NCI-H345 treated with DMSO at 0.1 percent for 48 hours (cell line): ENCODE results near the gene CLN6.
"Not testable (repeated sequence)": the region's sequence is repeated elsewhere in the genome, so short reads cannot be mapped to it uniquely, and the experiment has no call there.

Experiments used
- DNase-seq: peaks from one replicate; lab custom pipeline; 2025; ENCODE audit not compliant: unreplicated experiment; lab: John Stamatoyannopoulos, UW

CLN6 gene

GRCh38 chr15:68256675-68257450 lies 27.3 kb upstream of the CLN6 start:
- no peak for DNase-seq

GRCh38 chr15:68252925-68253534 lies 23.5 kb upstream of the CLN6 start:
- DNase-seq: peak; percentile 52

- DNase-seq: no peak
These were observed 19.7 kb upstream of the CLN6 start for GRCh38 chr15:68249058-68249713.

GRCh38 chr15:68244235-68244634 lies 14.7 kb upstream of the CLN6 start:
- no peak for DNase-seq

- DNase-seq: no peak
These were observed 11.8 kb upstream of the CLN6 start for GRCh38 chr15:68241088-68241935.

- DNase-seq: no peak
These were observed 9.5 kb upstream of the CLN6 start for GRCh38 chr15:68239025-68239424.

- DNase-seq: no peak
These were observed 5.5 kb upstream of the CLN6 start for GRCh38 chr15:68235022-68235421.

- DNase-seq: not testable (repeated sequence)
These were observed 5.0 kb upstream of the CLN6 start for GRCh38 chr15:68234520-68234919.

- no peak for DNase-seq
These were observed 4.5 kb upstream of the CLN6 start for GRCh38 chr15:68234060-68234459.

- no peak for DNase-seq
These were observed 3.4 kb upstream of the CLN6 start for GRCh38 chr15:68232937-68233336.

GRCh38 chr15:68232449-68232848 lies 2.9 kb upstream of the CLN6 start:
- DNase-seq: no peak

- no peak for DNase-seq
These were observed 1.7 kb upstream of the CLN6 start for GRCh38 chr15:68231102-68231818.

GRCh38 chr15:68230157-68231100 lies 901 bp upstream of the CLN6 start:
- no peak for DNase-seq

GRCh38 chr15:68228971-68229385 lies 550 bp downstream of the CLN6 start:
- no peak for DNase-seq

GRCh38 chr15:68228143-68228970 lies 1.2 kb downstream of the CLN6 start:
- no peak for DNase-seq

GRCh38 chr15:68227643-68228142 lies 1.8 kb downstream of the CLN6 start:
- DNase-seq: no peak

GRCh38 chr15:68225442-68225841 lies 4.1 kb downstream of the CLN6 start:
- not testable (repeated sequence) for DNase-seq

GRCh38 chr15:68224546-68225250 lies 4.8 kb downstream of the CLN6 start:
- no peak for DNase-seq
